AG10803 (cell line): Measurements from ENCODE around the gene GATA5.

Experiments
- DNase-seq: peaks from one replicate; pipeline ENCODE4 v3.0.0; 2010; ENCODE audit warnings: low read depth
- H3K4me3 ChIP-seq: 2 replicates; pipeline ENCODE4 v1.5.1; 2011; ENCODE audit warnings: mild to moderate bottlenecking, low read length, control low read depth
- CTCF ChIP-seq: conservative IDR thresholded peaks from 2 replicates; pipeline ENCODE4 v1.5.1; 2011; ENCODE audit warnings: mild to moderate bottlenecking, low read length, control low read depth, inconsistent platforms

GATA5 gene

DNA sequence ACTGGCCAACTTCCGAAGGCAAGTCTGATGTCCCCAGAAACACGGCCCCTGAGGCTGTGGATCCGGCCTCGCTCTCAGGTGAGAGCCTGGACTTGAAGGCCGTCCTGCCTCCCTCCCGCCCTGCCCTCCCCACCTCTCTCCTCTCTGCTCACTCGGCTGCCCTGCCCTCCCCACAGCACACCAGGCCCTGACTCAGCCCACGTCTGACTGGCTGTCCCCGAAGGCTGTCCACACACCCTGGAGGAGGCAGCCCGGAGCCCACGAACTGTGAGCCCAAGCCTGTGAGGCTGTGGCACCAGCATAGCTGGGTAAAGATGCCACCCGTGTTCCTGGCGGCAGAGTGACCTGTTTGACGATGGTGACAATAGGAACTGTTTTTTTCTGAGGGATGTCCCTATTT lies 16.3 kb downstream of the GATA5 start:
- TF ChIP-seq CTCF = no peak
- no peak for DNase-seq
- H3K4me3 ChIP-seq = no peak overlapping the region

GRCh38 chr20:62458275-62459251 lies 17.2 kb downstream of the GATA5 start:
- DNase-seq = no peak
- no peak overlapping the region for H3K4me3 ChIP-seq
- no peak for TF ChIP-seq CTCF

- H3K4me3 ChIP-seq = no peak overlapping the region
- no peak for DNase-seq
- no peak for TF ChIP-seq CTCF
Observed at GRCh38 chr20:62457831-62458230, 18.0 kb downstream of the GATA5 start.

DNA sequence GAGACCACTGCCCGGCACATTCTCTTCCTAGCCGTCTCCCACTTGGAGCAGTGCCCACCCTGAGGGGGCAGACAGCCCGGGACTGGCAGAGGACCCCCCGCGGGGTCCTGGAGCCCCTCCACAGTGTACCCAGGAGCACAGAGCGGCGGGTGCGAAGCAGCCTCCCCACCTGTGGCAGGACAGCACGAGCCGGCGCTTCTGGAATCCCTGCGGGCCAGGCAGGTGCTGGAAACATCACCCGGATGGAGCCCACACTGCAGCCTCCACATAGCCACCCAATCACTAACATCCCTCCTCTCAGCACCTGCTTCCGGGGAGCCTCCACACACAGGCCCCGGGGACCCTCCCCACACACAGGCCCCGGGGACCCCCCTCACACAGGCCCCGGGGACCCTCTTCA lies 18.7 kb downstream of the GATA5 start:
- DNase-seq = no peak
- no peak for TF ChIP-seq CTCF

DNA sequence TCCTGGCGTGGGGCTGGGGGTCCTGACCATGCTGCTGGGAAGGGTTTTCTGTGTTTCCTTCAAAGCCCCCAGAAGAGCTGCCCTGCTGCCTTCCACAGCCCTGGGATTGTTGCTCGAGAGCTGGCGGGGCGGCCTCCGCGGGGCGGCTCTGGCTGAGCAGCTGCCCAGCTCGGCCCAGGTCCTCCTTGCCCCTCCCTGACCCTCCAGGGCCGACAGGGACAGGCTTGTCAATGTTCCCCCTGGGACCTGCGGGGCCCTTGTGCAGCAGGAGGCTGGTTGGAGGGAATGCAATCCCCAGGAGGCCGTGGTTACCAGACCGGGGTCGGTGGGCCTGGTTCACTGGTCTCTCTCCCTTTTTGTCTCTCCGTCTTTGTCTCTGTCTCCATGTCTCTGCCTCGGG lies 19.9 kb downstream of the GATA5 start:
- TF ChIP-seq CTCF = no peak
- no peak for DNase-seq
- no peak overlapping the region for H3K4me3 ChIP-seq

More for the DNA sequence above, 18.7 kb downstream of the GATA5 start:
- no peak overlapping the region for H3K4me3 ChIP-seq

GRCh38 chr20:62454904-62455636 lies 20.7 kb downstream of the GATA5 start:
- no peak for TF ChIP-seq CTCF
- H3K4me3 ChIP-seq = no peak overlapping the region
- DNase-seq = no peak
